Mucosa of descending colon (tissue), 3 donors: ENCODE measurements around the gene CALR. TPM values are rescaled to one million over a fixed set of nuclear protein-coding genes. Genes with fewer than 3 reads are reported as not detected.

Experiments used
- ATAC-seq: fragments of 200-7000 bp; cut with Tn5 transposase; one replicate; pipeline ENCODE4 v1.9.1; 2020; ENCODE audit warnings: mild to moderate bottlenecking, moderate library complexity
- DNase-seq, 3 donors: peaks; one replicate each; pipeline ENCODE4 v3.0.0-alpha.2; 2020
- H3K36me3 ChIP-seq: fragments of 200-600 bp; one replicate; pipeline ENCODE4 v1.8.0; 2021; ENCODE audit warnings: low read depth, mild to moderate bottlenecking
- H3K4me1 ChIP-seq: fragments of 200-600 bp; one replicate; pipeline ENCODE4 v1.8.0; 2021; ENCODE audit warnings: low read depth, mild to moderate bottlenecking
- H3K4me3 ChIP-seq: fragments of 200-600 bp; one replicate; pipeline ENCODE4 v1.8.0; 2021; ENCODE audit warnings: mild to moderate bottlenecking
- H3K9me3 ChIP-seq: fragments of 200-600 bp; one replicate; pipeline ENCODE4 v1.8.0; 2021; ENCODE audit warnings: mild to moderate bottlenecking
- intact Hi-C, 2 donors: fragments of 100-400 bp; cut with DNase I in 1 of 2; cut with micrococcal nuclease in 1 of 2; formaldehyde crosslinking; loops; one replicate each; pipeline versions ENCODE4 v1.11.0 to v1.11.1; 2022; cut with DNase I, micrococcal nuclease
- total RNA-seq, 3 donors: library from RNA; stranded (reverse); fragmentation: NEBNext Ultra II Directional in 2 of 3; extraction: Animal tissue kit (Norgen Biotek cat#: 25700) in 2 of 3; gene quantifications; one replicate each; pipeline versions ENCODE4 v1.2.1 to v1.2.4, GENCODE V29; 2021 to 2023
- TF ChIP-seq, protein P1 (sequence below): fragments of 200-600 bp; IDR thresholded peaks from one replicate; pipeline ENCODE4 v1.8.0; 2022; ENCODE audit warnings: antibody characterized with exemption, mild to moderate bottlenecking
- donor health status: DM: no; HTN: no; CAD: no; lungs with moderate emphysema.
- donor health status: DM: no; HTN: no; CAD: no.
- donor health status: DM: no; HTN: yes; CAD: no.

The CALR gene
- total RNA-seq, 3 donors from 2014 or later = 433 to 945 (median 637) TPM

- peaks cover 16% of the 10 kb centered on the region for H3K4me1 ChIP-seq
- intact Hi-C loops = loop anchor here in 1 of 2 donors (5.0 to 10.0 kb wide), 2 partner anchors 45 to 107 kb away; no protein-coding TSS in a partner anchor
Observed at GRCh38 chr19:12987781-12988180, 49.4 kb downstream of the CALR start.

GRCh38 chr19:12990431-12990830 is 52.0 kb downstream of the CALR start:
- Histone ChIP-seq H3K36me3 (no peaks in the 10 kb centered on the region), H3K4me1 (peaks cover 8% of the 10 kb centered on the region), H3K9me3 (no peaks in the 10 kb centered on the region), H3K4me3 (no peak overlapping the region)
- intact Hi-C loops = no loop called here
- peak in 1 of 3 donors; percentile 31 for DNase-seq
- ATAC-seq = no peak
- TF ChIP-seq, protein P1, sequence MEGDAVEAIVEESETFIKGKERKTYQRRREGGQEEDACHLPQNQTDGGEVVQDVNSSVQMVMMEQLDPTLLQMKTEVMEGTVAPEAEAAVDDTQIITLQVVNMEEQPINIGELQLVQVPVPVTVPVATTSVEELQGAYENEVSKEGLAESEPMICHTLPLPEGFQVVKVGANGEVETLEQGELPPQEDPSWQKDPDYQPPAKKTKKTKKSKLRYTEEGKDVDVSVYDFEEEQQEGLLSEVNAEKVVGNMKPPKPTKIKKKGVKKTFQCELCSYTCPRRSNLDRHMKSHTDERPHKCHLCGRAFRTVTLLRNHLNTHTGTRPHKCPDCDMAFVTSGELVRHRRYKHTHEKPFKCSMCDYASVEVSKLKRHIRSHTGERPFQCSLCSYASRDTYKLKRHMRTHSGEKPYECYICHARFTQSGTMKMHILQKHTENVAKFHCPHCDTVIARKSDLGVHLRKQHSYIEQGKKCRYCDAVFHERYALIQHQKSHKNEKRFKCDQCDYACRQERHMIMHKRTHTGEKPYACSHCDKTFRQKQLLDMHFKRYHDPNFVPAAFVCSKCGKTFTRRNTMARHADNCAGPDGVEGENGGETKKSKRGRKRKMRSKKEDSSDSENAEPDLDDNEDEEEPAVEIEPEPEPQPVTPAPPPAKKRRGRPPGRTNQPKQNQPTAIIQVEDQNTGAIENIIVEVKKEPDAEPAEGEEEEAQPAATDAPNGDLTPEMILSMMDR = no peak

More at GRCh38 chr19:12987781-12988180, 49.4 kb downstream of the CALR start:
- no peaks in the 10 kb centered on the region for H3K9me3 ChIP-seq
- ATAC-seq (no peak), DNase-seq (no peak)
- no peaks in the 10 kb centered on the region for H3K36me3 ChIP-seq
- no peak overlapping the region for H3K4me3 ChIP-seq
- TF ChIP-seq, protein P1 = no peak

GRCh38 chr19:12990853-12991252 is 52.4 kb downstream of the CALR start:
- no peaks in the 10 kb centered on the region for H3K9me3 ChIP-seq
- H3K4me1 ChIP-seq = peaks cover 3% of the 10 kb centered on the region
- H3K36me3 ChIP-seq = no peaks in the 10 kb centered on the region
- ATAC-seq = no peak
- intact Hi-C loops = no loop called here
- no peak overlapping the region for H3K4me3 ChIP-seq
- DNase-seq = no peak
- TF ChIP-seq, protein P1 = no peak

GRCh38 chr19:12991296-12991695 is 52.9 kb downstream of the CALR start:
- Histone ChIP-seq H3K4me3 (no peak overlapping the region), H3K9me3 (no peaks in the 10 kb centered on the region), H3K4me1 (no peaks in the 10 kb centered on the region), H3K36me3 (no peaks in the 10 kb centered on the region)
- ATAC-seq (peak; percentile 53), DNase-seq (peak in 1 of 3 donors; percentile 27)
- TF ChIP-seq, protein P1 = no peak
- intact Hi-C loops = no loop called here

DNA sequence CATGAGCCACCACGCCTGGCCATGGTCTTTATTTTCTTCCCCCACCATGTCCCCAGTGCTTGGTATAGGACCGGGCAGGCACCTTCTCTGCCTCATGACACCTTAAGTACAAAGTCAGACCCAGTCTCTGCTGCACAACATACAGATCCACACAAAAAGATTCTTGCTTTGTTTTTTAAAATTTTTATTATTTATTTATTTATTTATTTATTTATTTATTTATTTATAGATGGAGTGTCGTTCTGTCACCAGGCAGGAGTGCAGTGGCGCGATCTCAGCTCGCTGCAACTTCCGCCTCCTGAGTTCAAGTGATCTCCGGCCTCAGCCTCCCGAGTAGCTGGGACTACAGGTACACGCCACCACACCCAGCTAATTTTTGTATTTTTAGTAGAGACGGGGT is 54.3 kb downstream of the CALR start:
- Histone ChIP-seq H3K36me3 (no peaks in the 10 kb centered on the region), H3K4me3 (no peak overlapping the region), H3K9me3 (no peaks in the 10 kb centered on the region), H3K4me1 (no peaks in the 10 kb centered on the region)
- DNase-seq (no peak), ATAC-seq (no peak)
- TF ChIP-seq, protein P1 = no peak
- intact Hi-C loops = no loop called here

GRCh38 chr19:12993562-12993961 is 55.2 kb downstream of the CALR start:
- DNase-seq (no peak), ATAC-seq (no peak)
- TF ChIP-seq, protein P1 = no peak
- intact Hi-C loops = no loop called here
- H3K4me1 ChIP-seq = no peaks in the 10 kb centered on the region
- no peaks in the 10 kb centered on the region for H3K36me3 ChIP-seq
- no peak overlapping the region for H3K4me3 ChIP-seq
- H3K9me3 ChIP-seq = no peaks in the 10 kb centered on the region
